GF-D8 (cell line): Measurements from ENCODE around the gene CAGE1.
"Not testable (repeated sequence)": the region's sequence is repeated elsewhere in the genome, so short reads cannot be mapped to it uniquely, and the experiment has no call there.

Experiments used
- DNase-seq: peaks from one replicate; lab custom pipeline; 2025; lab: John Stamatoyannopoulos, UW

CAGE1 gene

GRCh38 chr6:7338031-7338430 is 51.5 kb downstream of the CAGE1 start:
- no peak for DNase-seq

GRCh38 chr6:7335519-7335918 is 54.0 kb downstream of the CAGE1 start:
- no peak for DNase-seq

- no peak for DNase-seq
Measured at GRCh38 chr6:7334685-7335084, 54.9 kb downstream of the CAGE1 start.

GRCh38 chr6:7332090-7332745 is 57.3 kb downstream of the CAGE1 start:
- no peak for DNase-seq

DNA sequence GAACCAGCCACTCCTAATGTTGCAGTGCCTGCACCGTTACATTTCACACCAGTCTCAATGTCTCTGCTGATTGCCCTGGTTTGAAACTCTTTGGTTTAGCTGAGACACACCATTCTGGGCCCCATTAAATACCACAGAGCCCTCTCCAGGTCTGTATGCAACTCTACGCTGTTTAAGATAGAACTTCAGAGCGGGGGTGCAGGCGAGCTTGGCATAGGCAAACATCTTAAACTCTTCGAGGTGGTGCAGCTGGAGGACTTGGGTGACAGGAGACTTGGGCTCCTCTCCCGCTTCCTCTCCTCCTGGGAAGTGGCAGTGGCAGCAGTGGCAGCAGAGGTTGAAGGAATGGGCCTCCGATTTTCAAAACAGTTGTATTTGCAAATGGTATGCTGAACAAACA is 58.1 kb downstream of the CAGE1 start:
- DNase-seq: no peak

- no peak for DNase-seq
Measured at GRCh38 chr6:7328243-7328642, 61.3 kb downstream of the CAGE1 start.

GRCh38 chr6:7325750-7326149 is 63.8 kb downstream of the CAGE1 start:
- DNase-seq: no peak

DNA sequence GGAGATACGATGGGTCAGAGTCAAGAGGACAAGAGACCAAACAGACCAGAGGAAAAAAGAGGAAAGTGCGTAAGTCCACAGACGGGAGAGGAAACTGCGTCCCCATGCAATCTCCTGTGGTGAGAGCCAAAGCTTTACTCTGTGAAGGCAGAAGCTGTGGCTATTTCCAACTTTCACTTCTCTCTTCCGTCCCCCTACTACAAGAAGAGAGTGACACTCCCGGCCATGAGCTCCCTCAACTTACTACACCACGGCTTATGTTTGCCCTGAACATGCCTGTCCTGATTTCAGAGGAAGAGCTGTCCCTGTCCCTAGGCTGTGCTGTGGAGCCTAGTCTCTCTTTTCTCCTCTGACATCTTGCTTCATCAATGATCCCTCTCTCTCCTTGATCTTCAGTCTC is 65.0 kb downstream of the CAGE1 start:
- peak; percentile 56 for DNase-seq

DNA sequence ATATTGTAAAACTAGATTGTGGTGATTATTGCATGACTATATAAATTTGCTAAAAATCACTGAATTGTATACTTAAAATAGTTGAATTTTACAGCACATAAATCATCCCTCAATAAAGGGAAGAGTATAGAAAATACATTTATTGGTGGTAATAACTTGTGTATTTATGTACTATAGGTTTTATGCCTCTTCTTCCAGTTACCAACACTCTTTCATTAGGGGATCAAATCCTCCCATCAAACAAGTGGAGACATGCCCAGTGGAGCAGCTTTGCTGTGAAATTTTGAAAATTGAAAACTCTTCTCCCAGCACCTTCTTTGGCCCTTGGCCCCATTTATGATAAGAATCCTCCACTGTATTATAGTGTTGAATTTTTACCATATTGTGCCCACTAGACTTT is 66.5 kb downstream of the CAGE1 start:
- DNase-seq: no peak

GRCh38 chr6:7321866-7322265 is 67.7 kb downstream of the CAGE1 start:
- not testable (repeated sequence) for DNase-seq

DNA sequence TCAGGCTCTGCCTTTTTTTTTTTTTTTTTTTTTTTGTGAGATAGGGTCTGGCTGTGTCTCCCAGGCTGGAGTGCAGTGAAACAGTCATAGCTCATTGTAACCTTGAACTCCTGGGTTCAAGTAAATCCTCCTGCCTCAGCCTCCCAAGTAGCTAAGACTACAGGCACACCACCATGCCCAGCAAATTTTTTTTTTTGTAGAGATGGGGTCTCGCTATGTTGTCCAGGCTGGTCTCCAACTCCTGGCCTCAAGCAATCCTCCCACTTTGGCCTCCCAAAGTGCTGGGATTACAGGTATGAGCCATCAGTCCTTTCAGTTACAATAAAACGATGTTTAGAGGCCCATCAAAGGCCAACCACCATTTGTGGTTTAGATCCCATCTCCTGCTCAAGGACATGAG is 70.1 kb downstream of the CAGE1 start:
- not testable (repeated sequence) for DNase-seq

- DNase-seq: no peak
Measured at GRCh38 chr6:7317538-7317937, 72.0 kb downstream of the CAGE1 start.

DNA sequence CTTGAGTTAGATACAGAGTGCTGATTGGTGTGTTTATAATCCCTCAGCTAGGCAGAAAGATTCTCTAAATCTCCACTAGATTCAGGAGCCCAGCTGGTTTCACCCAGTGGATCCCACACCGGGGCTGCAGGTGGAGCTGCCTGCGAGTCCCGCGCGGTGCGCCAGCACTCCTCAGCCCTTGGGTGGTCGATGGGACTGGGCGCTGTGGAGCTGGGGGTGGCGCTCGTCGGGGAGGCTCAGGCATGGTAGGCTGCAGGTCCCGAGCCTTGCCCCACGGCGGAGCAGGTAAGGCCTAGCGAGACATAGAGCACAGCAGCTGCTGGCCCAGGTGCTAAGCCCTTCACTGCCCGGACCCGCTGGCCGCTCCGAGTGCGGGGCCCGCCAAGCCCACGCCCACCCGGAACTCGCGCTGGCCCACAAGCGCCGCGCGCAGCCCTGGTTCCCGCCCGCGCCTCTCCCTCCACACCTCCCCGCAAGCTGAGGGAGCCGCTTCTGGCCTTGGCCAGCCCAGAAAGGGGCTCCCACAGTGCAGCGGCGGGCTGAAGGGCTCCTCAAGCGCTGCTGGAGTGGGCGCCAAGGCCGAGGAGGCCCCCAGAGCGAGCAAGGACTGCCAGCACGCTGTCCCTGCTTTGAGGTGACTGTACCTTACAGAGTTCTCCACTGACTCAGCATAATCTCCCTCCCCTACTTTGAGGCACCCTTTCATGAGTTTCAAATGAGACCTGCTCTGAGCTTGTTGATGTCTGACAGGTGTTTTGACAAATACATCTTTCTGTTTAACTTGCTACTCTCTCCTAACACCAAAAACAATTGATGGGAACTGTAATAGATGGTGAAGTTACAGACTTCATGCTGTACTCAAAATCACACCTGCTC is 72.6 kb downstream of the CAGE1 start:
- no peak for DNase-seq

GRCh38 chr6:7315948-7316365 is 73.6 kb downstream of the CAGE1 start:
- no peak for DNase-seq

DNA sequence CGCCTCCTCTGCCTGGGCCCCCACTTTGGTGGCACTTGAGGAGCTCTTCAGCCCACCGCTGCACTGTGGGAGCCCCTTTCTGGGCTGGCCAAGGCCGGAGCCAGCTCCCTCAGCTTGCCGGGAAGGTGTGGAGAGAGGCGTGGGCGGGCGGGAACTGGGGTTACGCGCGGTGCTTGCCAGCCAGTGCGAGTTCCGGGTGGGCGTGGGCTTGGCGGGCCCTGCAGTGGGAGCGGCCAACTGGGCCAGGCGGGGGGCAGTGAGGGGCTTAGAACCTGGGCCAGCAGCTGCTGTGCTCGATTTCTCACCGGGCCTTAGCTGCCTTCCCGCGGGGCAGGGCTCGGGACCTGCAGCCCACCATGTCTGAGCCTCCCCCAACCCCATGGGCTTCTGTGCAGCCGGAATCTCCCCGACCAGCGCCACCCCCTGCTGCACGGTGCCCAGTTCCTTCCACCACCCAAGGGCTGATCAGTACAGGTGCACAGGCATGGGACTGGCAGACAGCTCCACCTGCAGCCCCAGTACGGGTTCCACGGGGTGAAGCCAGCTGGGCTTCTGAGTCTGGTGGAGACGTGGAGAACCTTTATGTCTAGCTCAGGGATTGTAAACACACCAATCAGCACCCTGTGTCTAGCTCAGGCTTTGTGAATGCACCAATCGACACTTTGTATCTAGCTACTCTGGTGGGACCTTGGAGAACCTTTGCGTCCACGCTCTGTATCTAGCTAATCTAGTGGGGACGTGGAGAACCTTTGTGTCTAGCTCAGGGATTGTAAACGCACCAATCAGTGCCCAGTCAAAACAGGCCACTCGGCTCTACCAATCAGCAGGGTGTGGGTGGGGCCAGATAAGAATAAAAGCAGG is 74.2 kb downstream of the CAGE1 start:
- DNase-seq: not testable (repeated sequence)

DNA sequence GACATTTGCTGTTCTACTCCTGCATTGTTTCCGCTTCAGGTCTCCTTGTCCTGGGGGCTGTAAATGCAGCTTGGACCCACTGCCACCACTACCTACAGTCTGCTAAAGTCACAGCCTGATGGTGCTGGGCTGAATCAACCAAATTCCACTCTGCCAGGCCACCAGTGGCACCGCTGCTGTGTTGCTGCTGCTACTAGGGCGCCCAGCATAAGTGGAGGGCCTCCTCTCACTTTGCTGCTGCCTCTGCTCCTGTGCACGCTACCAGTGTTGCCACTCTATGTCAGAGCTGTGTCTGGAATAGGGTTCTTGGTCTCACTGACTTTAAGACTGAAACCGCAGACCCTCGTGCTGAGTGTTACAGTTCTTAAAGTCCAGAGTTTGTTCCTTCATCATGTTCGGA is 75.1 kb downstream of the CAGE1 start:
- DNase-seq: no peak

GRCh38 chr6:7313505-7314165 is 75.9 kb downstream of the CAGE1 start:
- no peak for DNase-seq

DNA sequence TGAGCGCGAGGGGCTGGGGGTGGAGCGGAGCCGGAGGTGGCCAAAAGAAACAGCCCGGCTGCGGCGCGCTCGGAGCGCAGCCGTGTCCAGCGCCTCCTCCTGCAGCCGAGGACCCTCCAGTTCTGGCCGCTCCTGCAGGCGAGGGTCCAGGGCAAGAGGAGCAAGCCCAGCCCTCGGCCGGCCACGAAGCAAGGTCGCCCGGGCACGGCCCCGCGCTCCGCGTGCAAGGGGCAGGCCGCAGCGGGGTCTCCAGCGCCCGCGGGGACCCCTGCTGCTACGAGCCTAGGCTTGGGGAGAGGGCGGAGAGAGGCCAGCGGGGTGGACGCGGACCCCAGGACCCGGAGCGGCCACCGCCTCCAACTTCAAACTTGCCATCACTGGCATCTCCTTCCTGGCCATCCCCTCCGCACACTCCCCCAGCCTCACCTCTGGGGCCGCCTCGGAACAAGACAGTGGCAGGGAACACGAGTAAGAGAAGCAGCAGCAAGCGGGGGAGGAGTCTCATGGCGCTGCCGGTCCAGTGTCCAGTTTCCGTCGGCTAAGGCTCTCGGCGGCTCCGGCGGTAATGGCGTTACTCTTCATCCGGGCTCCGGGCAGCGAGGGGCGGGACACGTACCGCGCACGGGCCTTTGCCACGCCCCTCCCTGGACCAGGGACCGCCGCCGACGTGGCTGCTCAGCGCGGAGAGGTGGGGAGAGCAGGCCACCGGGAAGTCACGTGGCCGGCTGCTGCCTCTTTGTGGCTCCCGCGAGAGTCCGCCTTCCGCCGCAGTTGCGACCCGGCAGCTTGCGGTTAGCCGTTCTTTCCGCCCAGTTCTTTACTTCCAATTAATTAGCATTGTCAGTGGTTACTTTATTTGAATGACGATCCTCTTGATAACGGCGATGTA is 76.7 kb downstream of the CAGE1 start, which contains the start of gene SSR1:
TSS of gene SSR1 (minus strand) at position 584 of the 889 bp plus-strand sequence. CDS start at position 505, 79 bp downstream.
- DNase-seq: peak; percentile 94

DNA sequence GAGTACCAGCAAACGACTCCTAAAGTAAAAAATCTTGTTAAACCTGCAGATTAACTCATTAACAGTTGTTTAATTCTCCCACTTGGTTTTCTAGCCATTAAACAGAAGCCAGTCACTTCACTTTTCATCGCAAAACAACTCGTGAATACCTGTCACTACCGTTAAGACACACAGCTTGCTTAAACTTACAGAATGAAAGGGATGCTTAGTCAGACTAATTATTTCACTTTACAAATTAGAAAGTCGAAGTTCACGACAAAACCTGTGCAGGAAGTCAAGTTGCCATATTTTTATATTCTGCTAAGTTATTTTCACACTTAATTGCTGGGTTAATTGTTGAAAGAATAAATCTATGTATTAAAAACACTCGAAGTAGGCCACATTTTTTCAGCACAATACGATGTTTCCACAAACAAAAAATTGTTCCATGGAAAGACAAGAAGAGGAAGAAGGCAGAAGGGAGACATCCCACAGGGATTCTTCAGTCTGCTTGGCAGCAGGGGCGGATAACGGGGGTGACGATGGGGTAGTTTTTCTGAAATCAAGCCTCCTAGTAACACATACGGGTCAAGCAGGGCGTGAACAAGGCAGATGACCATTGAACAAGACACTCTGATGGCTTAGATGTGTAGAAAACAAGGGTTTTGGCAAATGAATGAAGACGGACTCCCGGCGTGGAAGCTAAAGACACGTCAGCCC is 77.5 kb downstream of the CAGE1 start:
- DNase-seq: no peak

- DNase-seq: no peak
Measured at GRCh38 chr6:7311176-7311575, 78.4 kb downstream of the CAGE1 start.
